DOHH2 (cell line): ENCODE data around the gene GABRQ.
"Not testable (repeated sequence)": the region's sequence is repeated elsewhere in the genome, so short reads cannot be mapped to it uniquely, and the experiment has no call there.

ENCODE experiments used
- H3F3A ChIP-seq: fragments of 200-600 bp; sonication (generic), shearing (Covaris generic); 2 replicates; pipeline ENCODE4 v1.6.0; 2016; ENCODE audit warnings: antibody characterized with exemption, mild to moderate bottlenecking; ENCODE audit not compliant: control insufficient read depth, insufficient read depth
- H3K27ac ChIP-seq: fragments of 200-600 bp; sonication (generic); 2 replicates; pipeline ENCODE4 v1.5.1; 2014; ENCODE audit warnings: low read depth, mild to moderate bottlenecking, low read length, moderate library complexity
- H3K27me3 ChIP-seq: fragments of 200-600 bp; sonication (generic); 2 replicates; pipeline ENCODE4 v1.6.1; 2014; ENCODE audit warnings: mild to moderate bottlenecking, low read length, mixed read lengths; ENCODE audit not compliant: control insufficient read depth
- H3K36me3 ChIP-seq: fragments of 200-600 bp; sonication (generic); 2 replicates; pipeline ENCODE4 v1.6.1; 2014; ENCODE audit warnings: mild to moderate bottlenecking, low read length, moderate library complexity, mixed read lengths; ENCODE audit not compliant: control insufficient read depth
- H3K4me1 ChIP-seq: fragments of 200-600 bp; sonication (generic); 2 replicates; pipeline ENCODE4 v1.6.1; 2014; ENCODE audit warnings: mild to moderate bottlenecking, low read length, mixed read lengths; ENCODE audit not compliant: control insufficient read depth
- H3K4me2 ChIP-seq: fragments of 200-600 bp; sonication (generic); 2 replicates; pipeline ENCODE4 v1.6.0; 2014; ENCODE audit warnings: mild to moderate bottlenecking, low read length, moderate library complexity
- H3K4me3 ChIP-seq: fragments of 200-600 bp; sonication (generic); 2 replicates; pipeline ENCODE4 v1.5.1; 2014; ENCODE audit warnings: mild to moderate bottlenecking, low read length, mixed read lengths
- H3K79me2 ChIP-seq: fragments of 200-600 bp; sonication (generic); 2 replicates; pipeline ENCODE4 v1.6.1; 2014; ENCODE audit warnings: mild to moderate bottlenecking, low read length, mixed read lengths; ENCODE audit not compliant: control insufficient read depth
- H3K9me2 ChIP-seq: fragments of 200-600 bp; sonication (generic); replicated peaks from 2 replicates; pipeline ENCODE4 v1.6.1; 2014; ENCODE audit warnings: mild to moderate bottlenecking, low read length, mixed read lengths; ENCODE audit not compliant: control insufficient read depth
- H3K9me3 ChIP-seq: fragments of 200-600 bp; sonication (generic); 2 replicates; pipeline ENCODE4 v1.6.1; 2014; ENCODE audit warnings: antibody characterized with exemption, low read length, mixed read lengths; ENCODE audit not compliant: control insufficient read depth, insufficient read depth
- H4K20me1 ChIP-seq: fragments of 200-600 bp; sonication (generic); 2 replicates; pipeline ENCODE4 v1.6.0; 2014; ENCODE audit warnings: low read depth, mild to moderate bottlenecking, antibody characterized with exemption, low read length, moderate library complexity; ENCODE audit not compliant: control insufficient read depth, insufficient read depth
- CTCF ChIP-seq: fragments of 200-600 bp; sonication (generic); IDR thresholded peaks from one replicate; pipeline ENCODE4 v1.5.1; 2014; ENCODE audit warnings: antibody characterized with exemption, mild to moderate bottlenecking, low read depth, low read length; ENCODE audit not compliant: poor library complexity, severe bottlenecking
- EZH2phosphoT487 ChIP-seq: fragments of 200-600 bp; sonication (generic); IDR thresholded peaks from 2 replicates; pipeline ENCODE4 v1.6.1; 2017; ENCODE audit warnings: borderline replicate concordance, mild to moderate bottlenecking, antibody characterized with exemption, low read length, moderate library complexity, mixed read lengths

Gene GABRQ

GRCh38 chrX:152658302-152658701 is 20.6 kb downstream of the GABRQ start:
- no peaks in the 10 kb centered on the region for H4K20me1 ChIP-seq

GRCh38 chrX:152663086-152663485 is 25.4 kb downstream of the GABRQ start:
- Histone ChIP-seq H3K27me3 (no peaks in the 10 kb centered on the region), H3K79me2 (no peaks in the 10 kb centered on the region), H3F3A (no peaks in the 10 kb centered on the region), H3K9me2 (no peaks in the 10 kb centered on the region), H3K27ac (no peak overlapping the region), H3K4me2 (peak overlapping the region; percentile 27), H3K9me3 (no peaks in the 10 kb centered on the region; the same call in 1 of the 2 replicates), H4K20me1 (no peaks in the 10 kb centered on the region), H3K4me1 (peaks cover 16% of the 10 kb centered on the region), H3K36me3 (no peaks in the 10 kb centered on the region), H3K4me3 (no peak overlapping the region)
- TF ChIP-seq EZH2phosphoT487 (no peak), CTCF (no peak)

More at GRCh38 chrX:152658302-152658701, 20.6 kb downstream of the GABRQ start:
- no peaks in the 10 kb centered on the region for H3K9me2 ChIP-seq
- peaks cover 4% of the 10 kb centered on the region for H3K4me1 ChIP-seq
- H3K27ac ChIP-seq, result no peak overlapping the region
- no peaks in the 10 kb centered on the region for H3K9me3 ChIP-seq
- no peaks in the 10 kb centered on the region for H3K27me3 ChIP-seq
- no peak overlapping the region for H3K4me2 ChIP-seq
- no peaks in the 10 kb centered on the region for H3F3A ChIP-seq
- H3K36me3 ChIP-seq, result no peaks in the 10 kb centered on the region
- H3K4me3 ChIP-seq, result no peak overlapping the region
- no peak for TF ChIP-seq EZH2phosphoT487
- peak; percentile 33 for TF ChIP-seq CTCF
- no peaks in the 10 kb centered on the region for H3K79me2 ChIP-seq

- Histone ChIP-seq H3K4me1 (no peaks in the 10 kb centered on the region), H3K9me3 (no peaks in the 10 kb centered on the region), H3K36me3 (no peaks in the 10 kb centered on the region), H3K4me2 (no peak overlapping the region), H3K27me3 (no peaks in the 10 kb centered on the region), H3F3A (no peaks in the 10 kb centered on the region), H3K79me2 (no peaks in the 10 kb centered on the region), H3K9me2 (no peaks in the 10 kb centered on the region), H3K27ac (no peak overlapping the region), H3K4me3 (no peak overlapping the region), H4K20me1 (no peaks in the 10 kb centered on the region)
- TF ChIP-seq EZH2phosphoT487 (no peak), CTCF (no peak)
These were observed 36.4 kb downstream of the GABRQ start for GRCh38 chrX:152674135-152674534.

- not testable (repeated sequence) for H3K27me3 ChIP-seq, H3K36me3 ChIP-seq, H3K79me2 ChIP-seq, H3K4me2 ChIP-seq, H3F3A ChIP-seq, H3K27ac ChIP-seq, H3K4me3 ChIP-seq, H3K4me1 ChIP-seq, H3K9me3 ChIP-seq, H3K9me2 ChIP-seq, H4K20me1 ChIP-seq
These were observed 37.0 kb downstream of the GABRQ start for GRCh38 chrX:152674652-152675051.

- H3K27ac ChIP-seq, H4K20me1 ChIP-seq, H3K79me2 ChIP-seq, H3K27me3 ChIP-seq, H3K4me2 ChIP-seq, H3F3A ChIP-seq, H3K4me3 ChIP-seq, H3K9me2 ChIP-seq, H3K9me3 ChIP-seq, H3K4me1 ChIP-seq, H3K36me3 ChIP-seq: not testable (repeated sequence)
These were observed 43.3 kb downstream of the GABRQ start for GRCh38 chrX:152681012-152681411.
